NCI-H2081 (cell line): ENCODE data around the gene SMPDL3B.

ENCODE experiments used
- DNase-seq, 2 experiments: peaks; one replicate each; lab custom pipeline; 2025; lab: John Stamatoyannopoulos, UW

SMPDL3B gene

GRCh38 chr1:27934818-27935549 lies at the start of gene SMPDL3B:
SMPDL3B (plus strand) TSS chr1:27935000; CDS start chr1:27935184, 184 bp downstream.
- DNase-seq = peak in 1 of 2 experiments; percentile 64

GRCh38 chr1:27885114-27885528 lies 49.7 kb upstream of the SMPDL3B start:
- DNase-seq = no peak

GRCh38 chr1:27885621-27886352 lies 49.0 kb upstream of the SMPDL3B start:
- no peak for DNase-seq

GRCh38 chr1:27886353-27886679 lies 48.5 kb upstream of the SMPDL3B start:
- DNase-seq = no peak

GRCh38 chr1:27886744-27887143 lies 48.1 kb upstream of the SMPDL3B start:
- no peak for DNase-seq

GRCh38 chr1:27887215-27888021 lies 47.4 kb upstream of the SMPDL3B start:
- no peak for DNase-seq

GRCh38 chr1:27889506-27889905 lies 45.3 kb upstream of the SMPDL3B start:
- DNase-seq = no peak

- DNase-seq = no peak
Measured at GRCh38 chr1:27891196-27891889, 43.5 kb upstream of the SMPDL3B start.

- DNase-seq = no peak
Measured at GRCh38 chr1:27894521-27894920, 40.3 kb upstream of the SMPDL3B start.

- DNase-seq = no peak
Measured at GRCh38 chr1:27906759-27907158, 28.0 kb upstream of the SMPDL3B start.

GRCh38 chr1:27912429-27912828 lies 22.4 kb upstream of the SMPDL3B start:
- DNase-seq = no peak

- no peak for DNase-seq
Measured at GRCh38 chr1:27915082-27915575, 19.7 kb upstream of the SMPDL3B start.

- DNase-seq = no peak
Measured at GRCh38 chr1:27922272-27922671, 12.5 kb upstream of the SMPDL3B start.

GRCh38 chr1:27928216-27928954 lies 6.4 kb upstream of the SMPDL3B start:
- no peak for DNase-seq

GRCh38 chr1:27931184-27931583 lies 3.6 kb upstream of the SMPDL3B start:
- DNase-seq = no peak

- no peak for DNase-seq
Measured at GRCh38 chr1:27931759-27932158, 3.0 kb upstream of the SMPDL3B start.

- DNase-seq = no peak
Measured at GRCh38 chr1:27935721-27936120, 921 bp downstream of the SMPDL3B start.

GRCh38 chr1:27936370-27936769 lies 1.6 kb downstream of the SMPDL3B start:
- DNase-seq = no peak

- no peak for DNase-seq
Measured at GRCh38 chr1:27937524-27937836, 2.7 kb downstream of the SMPDL3B start.

GRCh38 chr1:27938488-27938887 lies 3.7 kb downstream of the SMPDL3B start:
- no peak for DNase-seq

GRCh38 chr1:27940297-27940696 lies 5.5 kb downstream of the SMPDL3B start:
- peak in 1 of 2 experiments; percentile 7 for DNase-seq
